Activated CD8-positive, alpha-beta memory T cell treated with anti-CD3 and anti-CD28 coated beads for 36 hours (primary cell): ENCODE data around the gene SUPT4H1. TPM values are rescaled to one million over a fixed set of nuclear protein-coding genes. Genes with fewer than 3 reads are reported as not detected.

ENCODE experiments used
- CTCF ChIA-PET: fragments of 350-600 bp; sonication (Branson Sonifier 250); formaldehyde crosslinking; loops from one replicate; lab custom pipeline; 2021; ENCODE audit warnings: antibody characterized with exemption; lab: Charles Lee
- POLR2A ChIA-PET: fragments of 350-600 bp; sonication (Branson Sonifier 250); formaldehyde crosslinking; loops from one replicate; lab custom pipeline; 2021; ENCODE audit warnings: antibody characterized with exemption; lab: Charles Lee
- total RNA-seq, 2 experiments: library from RNA; stranded (reverse); gene quantifications; one replicate each; pipeline ENCODE4 v1.2.3, GENCODE V29; 2021

Gene SUPT4H1
- total RNA-seq, 2 experiments from 2014 or later, result 128 to 143 TPM

GRCh38 chr17:58329810-58330537 lies 22.0 kb downstream of the SUPT4H1 start:
- ChIA-PET POLR2A (interaction anchor here (4.1 to 11.3 kb wide), 3 partner anchors 12 to 23 kb away, joined by 30 to 370 read pairs (median 235); partner anchors contain the start of gene SUPT4H1), CTCF (interaction anchor here (3.1 to 4.8 kb wide), 2 partner anchors 10 to 14 kb away, joined by 23 to 78 read pairs; no protein-coding TSS in a partner anchor)

DNA sequence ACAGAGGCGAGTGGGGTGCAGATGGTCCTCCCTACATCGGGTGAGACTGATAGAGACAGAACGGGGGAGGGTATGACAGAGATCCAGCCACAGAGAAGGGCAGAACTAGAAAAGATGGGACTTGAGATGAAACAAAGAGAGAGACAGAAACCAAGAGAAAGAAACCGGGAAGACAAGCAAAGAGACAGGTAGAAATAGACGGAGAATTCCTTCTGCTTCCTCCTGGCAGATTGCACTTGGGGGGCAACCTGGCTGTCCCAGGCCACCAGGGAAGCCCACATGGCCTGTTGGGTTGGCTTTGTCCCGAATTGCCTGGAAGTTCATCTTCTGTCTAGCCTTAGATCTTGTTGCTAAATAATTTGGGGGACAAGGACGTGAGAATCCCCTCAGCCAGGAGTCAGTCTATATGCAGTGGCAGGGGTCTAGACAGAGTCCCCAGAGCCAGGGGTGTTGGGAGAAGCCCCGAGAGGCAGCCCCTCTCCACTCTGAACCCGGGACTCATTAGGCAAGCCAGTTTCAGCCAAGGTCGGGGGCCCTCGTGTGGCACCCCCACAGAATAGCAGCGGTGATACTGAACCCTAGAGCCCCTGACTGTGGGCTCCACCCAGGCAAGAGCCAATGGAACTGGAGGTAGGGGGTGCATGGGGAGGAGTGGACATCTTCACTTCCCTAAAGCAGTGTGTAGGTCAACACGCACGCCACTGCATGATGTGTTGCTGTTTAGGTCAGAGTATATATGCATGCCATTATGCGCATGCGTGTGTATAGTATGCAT lies 22.8 kb downstream of the SUPT4H1 start:
- POLR2A ChIA-PET, result interaction anchor here (1.5 to 8.1 kb wide), 5 partner anchors 11 to 23 kb away, joined by 4 to 370 read pairs (median 41); partner anchors contain the start of gene SUPT4H1
- CTCF ChIA-PET, result interaction anchor here (1.7 to 3.4 kb wide), 2 partner anchors 9 to 15 kb away, joined by 18 to 28 read pairs; no protein-coding TSS in a partner anchor

- CTCF ChIA-PET, result interaction anchor here (0.9 to 3.4 kb wide), 6 partner anchors 10 to 24 kb away, joined by 3 to 28 read pairs (median 6); partner anchors contain the start of gene SUPT4H1
- POLR2A ChIA-PET, result interaction anchor here (1.5 to 8.1 kb wide), 4 partner anchors 10 to 24 kb away, joined by 4 to 220 read pairs (median 39); partner anchors contain the start of gene SUPT4H1
Measured at GRCh38 chr17:58328195-58329034, 23.6 kb downstream of the SUPT4H1 start, which contains the start of gene TSPOAP1. TSS of gene TSPOAP1 (minus strand) at chr17:58328795. CDS start at chr17:58327920, 875 bp downstream.

- ChIA-PET POLR2A (interaction anchor here (1.0 to 8.1 kb wide), 5 partner anchors 10 to 25 kb away, joined by 3 to 220 read pairs (median 37); partner anchors contain the start of gene SUPT4H1), CTCF (interaction anchor here (0.9 to 3.4 kb wide), 7 partner anchors 10 to 24 kb away, joined by 3 to 28 read pairs (median 6); partner anchors contain the start of gene SUPT4H1)
Measured at GRCh38 chr17:58327363-58328194, 24.4 kb downstream of the SUPT4H1 start.

DNA sequence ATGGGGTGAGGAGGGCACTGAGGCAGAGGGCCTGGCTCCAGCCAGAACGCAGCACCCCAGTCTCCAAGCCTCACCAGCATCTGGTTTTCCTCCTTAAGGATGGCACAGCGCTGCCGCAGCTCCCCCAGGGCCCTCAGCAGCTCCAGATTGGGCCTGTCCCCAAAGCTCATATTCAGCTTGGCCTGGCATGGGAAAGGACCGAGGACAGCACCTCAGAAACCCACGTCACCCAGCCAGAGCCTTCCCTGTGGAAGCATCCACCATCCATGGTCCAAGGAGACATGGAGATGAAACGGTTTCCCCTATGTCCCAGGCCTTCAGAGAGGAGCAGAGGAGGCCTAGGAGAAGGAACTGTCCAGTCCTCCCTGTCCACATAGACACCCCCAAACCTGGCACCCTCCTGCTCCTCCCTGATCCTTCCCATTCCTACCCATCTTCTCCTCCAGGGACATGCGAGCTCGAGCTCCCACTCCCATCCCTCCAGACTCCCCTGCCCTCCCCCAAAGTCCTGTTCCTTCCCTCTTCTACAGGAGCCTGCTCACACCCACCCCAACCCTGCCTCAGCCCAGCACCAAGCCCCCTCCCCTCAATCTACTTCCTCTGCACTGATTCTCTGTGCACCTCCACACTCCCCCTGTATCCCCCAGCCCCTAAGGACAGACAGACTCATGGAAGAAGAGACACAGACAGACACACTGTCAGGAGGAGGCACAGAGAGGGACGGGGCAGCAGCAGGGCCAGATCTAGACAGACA lies 25.2 kb downstream of the SUPT4H1 start:
- ChIA-PET POLR2A (interaction anchor here (1.0 to 8.1 kb wide), 5 partner anchors 9 to 91 kb away, joined by 3 to 220 read pairs (median 37); partner anchors contain the start of genes RNF43 and SUPT4H1), CTCF (interaction anchor here (1.5 to 3.4 kb wide), 7 partner anchors 9 to 25 kb away, joined by 3 to 28 read pairs (median 12); partner anchors contain the start of gene SUPT4H1)

DNA sequence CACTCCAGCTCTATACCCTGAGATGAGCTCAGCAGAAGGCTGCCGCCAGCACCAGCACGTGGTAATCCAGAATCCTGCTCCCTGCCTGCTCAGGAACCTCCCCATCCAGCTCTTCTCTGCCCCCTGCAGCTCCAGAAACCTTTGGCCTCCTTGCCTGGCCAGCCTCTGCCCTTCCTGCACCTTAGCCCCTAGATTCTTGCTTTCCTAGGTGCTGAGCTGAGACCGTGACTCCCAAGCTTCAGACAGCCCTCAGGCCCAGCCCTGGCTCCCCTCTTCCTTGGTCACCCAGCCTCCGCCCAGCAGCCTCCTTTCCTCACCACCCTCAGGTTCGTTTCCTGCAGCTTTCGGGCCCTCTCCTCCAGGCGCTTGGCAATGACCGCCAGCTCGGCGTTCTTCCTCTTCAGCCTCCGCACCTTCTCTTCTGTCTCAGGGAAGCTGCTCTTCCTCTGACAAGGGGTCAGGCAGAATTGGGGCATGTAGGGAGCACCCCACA lies 26.0 kb downstream of the SUPT4H1 start:
- ChIA-PET CTCF (interaction anchor here (1.5 to 3.4 kb wide), 4 partner anchors 9 to 22 kb away, joined by 4 to 28 read pairs (median 12); no protein-coding TSS in a partner anchor), POLR2A (interaction anchor here (0.7 to 8.1 kb wide), 5 partner anchors 8 to 92 kb away, joined by 3 to 220 read pairs (median 37); partner anchors contain the start of genes RNF43 and SUPT4H1)

DNA sequence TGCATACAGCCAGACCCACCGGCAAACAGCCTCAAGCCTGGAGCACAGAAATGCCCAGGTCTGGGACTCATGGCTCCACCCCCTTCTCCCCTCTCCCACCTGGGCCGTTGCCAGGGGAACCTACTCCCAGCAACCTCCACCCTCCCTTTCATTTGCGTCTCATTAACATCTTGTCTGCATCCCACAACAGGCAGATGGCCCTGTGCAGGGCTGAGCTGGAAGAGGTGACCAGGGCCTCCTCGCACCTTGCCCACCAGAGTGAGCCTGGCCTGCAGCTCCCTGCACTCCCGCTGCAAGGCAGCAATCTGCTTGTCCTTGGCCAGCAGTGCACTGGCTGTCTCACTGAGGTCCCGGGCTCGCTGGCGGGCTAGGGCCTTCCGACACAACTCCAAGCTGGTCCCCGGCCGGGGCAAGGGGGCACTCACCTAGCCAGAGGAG lies 26.7 kb downstream of the SUPT4H1 start:
- ChIA-PET POLR2A (interaction anchor here (0.6 to 8.1 kb wide), 5 partner anchors 7 to 89 kb away, joined by 3 to 220 read pairs (median 37); partner anchors contain the start of gene SUPT4H1), CTCF (interaction anchor here (1.5 to 3.4 kb wide), 4 partner anchors 8 to 22 kb away, joined by 4 to 28 read pairs (median 12); no protein-coding TSS in a partner anchor)

DNA sequence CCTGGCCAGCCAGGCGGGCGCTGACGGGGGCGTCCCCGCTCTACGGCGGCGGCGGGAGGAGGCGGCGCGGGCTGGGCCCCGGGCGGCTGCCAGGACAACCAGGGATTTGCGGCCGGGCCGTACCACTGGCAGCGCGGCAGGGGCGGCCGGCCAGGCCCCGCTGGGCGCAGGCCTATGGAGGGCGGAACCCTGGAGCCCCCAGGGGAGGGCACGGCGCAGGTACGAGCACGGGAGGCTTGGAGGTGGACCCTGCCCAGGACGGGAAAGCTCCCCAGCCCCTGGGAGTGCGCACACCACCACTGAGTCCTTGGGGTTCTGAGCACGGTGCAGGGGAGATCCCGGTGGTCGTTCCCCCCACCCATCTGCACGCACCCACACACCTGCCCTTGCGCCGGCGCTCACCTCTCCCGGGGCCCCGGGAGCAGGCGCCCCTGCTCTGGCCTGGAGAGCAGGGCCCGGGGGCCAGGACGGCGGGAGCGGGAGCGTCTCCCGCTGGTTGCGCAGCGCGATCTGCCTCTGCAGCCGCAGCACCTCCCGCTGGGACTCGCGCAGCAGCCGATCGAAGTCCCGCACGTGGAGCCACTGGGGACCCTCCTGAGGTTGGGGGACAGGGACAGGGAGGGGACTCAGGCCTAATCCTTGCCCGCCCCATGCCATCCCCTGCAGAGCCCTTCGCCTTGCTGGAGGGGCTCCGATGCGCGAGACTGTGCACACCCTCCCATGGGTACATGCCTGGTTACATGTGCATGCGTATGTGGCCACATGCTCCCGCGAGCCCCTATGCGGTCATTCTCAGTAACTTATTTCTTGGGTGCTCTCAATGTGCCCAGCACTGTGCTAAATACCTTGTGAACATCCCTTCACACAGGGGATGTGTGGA lies 27.4 kb downstream of the SUPT4H1 start:
- ChIA-PET POLR2A (interaction anchor here (0.6 to 8.1 kb wide), 3 partner anchors 17 to 90 kb away, joined by 3 to 220 read pairs (median 37); partner anchors contain the start of gene SUPT4H1), CTCF (interaction anchor here (1.0 to 2.4 kb wide), 3 partner anchors 7 to 13 kb away, joined by 3 to 13 read pairs (median 12); no protein-coding TSS in a partner anchor)

GRCh38 chr17:58324056-58324408 lies 28.0 kb downstream of the SUPT4H1 start:
- ChIA-PET CTCF (interaction anchor here (1.0 kb wide), 1 partner anchor 13 kb away, joined by 3 read pairs; no protein-coding TSS in a partner anchor), POLR2A (interaction anchor here (8.1 kb wide), 1 partner anchor 17 kb away, joined by 220 read pairs; no protein-coding TSS in a partner anchor)

GRCh38 chr17:58323366-58324055 lies 28.5 kb downstream of the SUPT4H1 start:
- CTCF ChIA-PET, result interaction anchor here (1.0 kb wide), 1 partner anchor 14 kb away, joined by 3 read pairs; no protein-coding TSS in a partner anchor
- POLR2A ChIA-PET, result interaction anchor here (1.1 to 8.1 kb wide), 2 partner anchors 9 to 18 kb away, joined by 6 to 220 read pairs; no protein-coding TSS in a partner anchor

DNA sequence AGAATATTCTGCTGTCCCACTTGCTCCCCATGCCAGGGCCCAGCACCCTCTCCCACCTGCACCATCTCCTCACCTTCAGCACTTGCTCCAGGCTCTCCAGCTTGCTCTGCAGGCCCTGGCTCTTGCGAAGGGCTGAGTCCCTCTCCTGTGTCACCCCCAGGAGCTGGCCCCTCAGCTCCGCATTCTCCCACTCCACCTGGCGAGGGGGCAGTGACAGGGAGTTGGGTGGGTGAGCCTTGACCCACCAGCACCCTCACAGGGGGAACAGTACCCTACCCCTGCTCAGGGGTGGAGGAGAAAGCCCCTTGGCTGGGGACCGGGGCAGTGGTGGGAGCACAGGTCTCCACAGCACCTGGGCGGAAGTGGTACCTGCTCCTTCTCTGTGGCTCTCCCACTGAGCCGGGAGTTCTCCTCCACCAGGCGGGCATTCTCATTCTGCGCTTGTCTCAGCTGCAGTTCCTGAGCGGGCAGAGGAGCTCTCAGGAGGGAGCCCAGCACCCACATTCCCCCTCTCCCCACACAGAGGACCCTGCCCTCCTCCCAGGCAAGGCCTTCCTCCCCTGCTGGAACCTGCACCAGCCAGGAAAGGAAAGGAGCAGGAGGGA lies 29.3 kb downstream of the SUPT4H1 start:
- POLR2A ChIA-PET, result interaction anchor here (0.9 to 8.1 kb wide), 3 partner anchors 10 to 30 kb away, joined by 3 to 220 read pairs (median 6); partner anchors contain the start of gene SUPT4H1
- CTCF ChIA-PET, result no interaction called here

DNA sequence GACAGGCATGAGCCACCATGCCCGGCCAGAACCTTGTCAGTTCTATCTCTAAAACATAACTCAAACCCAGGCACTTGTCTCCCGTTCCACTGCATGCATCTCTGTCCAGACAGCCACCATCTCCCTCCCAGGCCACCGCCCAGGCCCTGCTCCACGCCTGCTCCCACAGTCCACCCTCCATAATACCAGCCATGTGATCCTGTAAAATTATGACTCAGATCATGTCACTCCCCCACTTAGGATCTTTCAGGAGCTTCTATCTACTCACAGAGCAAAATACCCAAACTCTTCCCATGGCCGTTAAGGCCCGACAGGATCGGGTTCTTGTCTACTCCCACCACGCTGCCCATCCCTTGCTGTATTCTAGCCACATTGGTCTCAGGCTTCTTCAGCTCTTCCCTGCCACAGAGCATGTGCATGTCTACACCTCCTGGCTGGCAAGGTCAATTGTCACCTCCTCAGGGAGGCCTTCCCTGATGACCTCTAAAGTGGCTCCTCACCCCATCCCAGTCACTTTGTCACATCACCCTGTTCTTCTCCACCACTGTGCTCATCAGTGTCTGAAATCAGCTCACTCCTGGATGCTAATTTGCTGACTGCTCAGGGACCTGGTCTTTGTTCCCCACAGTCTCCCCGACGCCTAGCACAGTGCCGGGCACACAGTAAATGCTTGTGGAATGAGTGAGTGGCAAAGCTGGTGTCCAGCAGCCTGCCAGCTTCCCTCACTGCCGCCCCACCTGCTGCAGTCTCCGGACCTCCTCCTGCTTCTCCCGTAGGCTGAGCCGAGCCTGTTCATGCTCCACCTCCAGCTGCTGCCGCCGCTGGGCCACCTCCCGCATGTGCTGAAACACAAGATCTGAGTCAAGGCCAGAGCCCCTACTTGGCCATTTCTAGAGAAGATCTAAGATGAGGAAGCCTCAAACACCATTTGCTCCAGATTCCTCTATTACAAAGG lies 30.2 kb downstream of the SUPT4H1 start:
- CTCF ChIA-PET, result interaction anchor here (0.6 to 1.0 kb wide), 2 partner anchors 30 to 37 kb away, joined by 3 read pairs; partner anchors contain the start of gene SUPT4H1
- POLR2A ChIA-PET, result interaction anchor here (0.9 to 8.1 kb wide), 2 partner anchors 20 to 31 kb away, joined by 3 to 220 read pairs; partner anchors contain the start of gene SUPT4H1
